Psoas muscle (tissue), 8 donors: ENCODE results near the gene EGR1. TPM values are rescaled to one million over a fixed set of nuclear protein-coding genes. Genes with fewer than 3 reads are reported as not detected.

Experiments
- ATAC-seq, 4 donors: fragments of 200-7000 bp; cut with Tn5 transposase; one replicate each; pipeline ENCODE4 v1.9.1; 2020; ENCODE audit warnings: moderate library complexity in 3 of 4, mild to moderate bottlenecking in 2 of 4
- DNase-seq, 2 donors: peaks; one replicate each; pipeline ENCODE4 v3.0.0-alpha.2; 2020
- H3K27ac ChIP-seq: fragments of 200-600 bp; one replicate; pipeline ENCODE4 v1.8.0; 2022
- H3K27me3 ChIP-seq, 3 donors: fragments of 200-600 bp in 1 of 3; one replicate each; pipeline versions ENCODE4 v1.6.1 to v1.8.0; 2013 to 2022; ENCODE audit warnings: low read length in 2 of 3, mild to moderate bottlenecking in 2 of 3, moderate library complexity in 1 of 3; ENCODE audit not compliant: insufficient read depth in 3 of 3
- H3K36me3 ChIP-seq, 2 donors: fragments of 200-600 bp in 1 of 2; one replicate each; pipeline versions ENCODE4 v1.6.1 to v1.8.0; 2013 to 2022; ENCODE audit warnings: low read depth in 1 of 2, mild to moderate bottlenecking in 1 of 2, moderate library complexity in 1 of 2; ENCODE audit not compliant: insufficient read depth in 1 of 2
- H3K4me1 ChIP-seq: fragments of 200-600 bp; one replicate; pipeline ENCODE4 v1.8.0; 2022
- H3K4me3 ChIP-seq: fragments of 200-600 bp; one replicate; pipeline ENCODE4 v1.8.0; 2022; ENCODE audit warnings: mild to moderate bottlenecking
- H3K9me3 ChIP-seq: fragments of 200-600 bp; one replicate; pipeline ENCODE4 v1.8.0; 2022
- CTCF ChIP-seq: fragments of 200-600 bp; IDR thresholded peaks from one replicate; pipeline ENCODE4 v1.8.0; 2022; ENCODE audit warnings: antibody characterized with exemption
- WGBS, 3 donors: extraction: QIAGEN DNeasy Blood & Tissue Kit; methylation state at CpG; one replicate each; pipeline versions ENCODE4 v1.1.6 to v1.1.7; 2013; 5-methylcytosine and 5-hydroxymethylcytosine counted together
- intact Hi-C, 2 donors: fragments of 100-400 bp; cut with DNase I; formaldehyde crosslinking; loops; one replicate each; pipeline versions ENCODE4 v1.11.0 to v1.14.2; 2022
- polyA plus RNA-seq, 3 donors: library from polyadenylated mRNA; stranded (reverse); fragments of 200-250 nt; gene quantifications; one replicate each; pipeline ENCODE4 v1.2.3, GENCODE V29; 2013
- total RNA-seq, 4 donors: library from RNA; stranded (reverse); fragmentation: NEBNext Ultra II Directional in 2 of 4; extraction: Animal tissue kit (Norgen Biotek cat#: 25700) in 2 of 4; gene quantifications; one replicate each; pipeline versions ENCODE4 v1.2.1 to v1.2.4, GENCODE V29; 2021 to 2023
- donor health status: healthy with polysubstance abuse.
- donor health status: DM: no; HTN: no; CAD: no; lungs with moderate emphysema.
- donor health status: Bipolar disorder and iron deficiency.
- donor health status: healthy.
- donor health status: DM: yes; HTN: yes; CAD: no.
- donor health status: DM: no; HTN: no; CAD: no.
- donor health status: DM: no; HTN: no; CAD: no.
- donor health status: DM: yes; HTN: yes; CAD: no.

The EGR1 gene
- total and polyA plus RNA-seq, 7 donors: 10.0 to 171 (median 34.8) TPM

- WGBS, 3 donors: 76 to 80% (median 76%) methylated on average over 4 of the region's 4 CpGs
- Histone ChIP-seq H3K4me1 (no peaks in the 10 kb centered on the region), H3K27ac (no peak overlapping the region), H3K27me3 (no peaks in the 10 kb centered on the region), H3K4me3 (no peak overlapping the region), H3K36me3 (no peaks in the 10 kb centered on the region), H3K9me3 (no peaks in the 10 kb centered on the region)
- no peak for TF ChIP-seq CTCF
- ATAC-seq: no peak
- intact Hi-C loops: no loop called here
- DNase-seq: no peak
These were observed 5.1 kb upstream of the EGR1 start for GRCh38 chr5:138460032-138460693.

- intact Hi-C loops: no loop called here
- ATAC-seq: no peak
These were observed 3.7 kb upstream of the EGR1 start for GRCh38 chr5:138461343-138462125.

GRCh38 chr5:138463419-138464007 lies 1.8 kb upstream of the EGR1 start:
- no peak for TF ChIP-seq CTCF
- no peaks in the 10 kb centered on the region for H3K9me3 ChIP-seq
- ATAC-seq: no peak
- intact Hi-C loops: loop anchor here in 1 of 2 donors (1.0 kb wide), 2 partner anchors 40 to 79 kb away; no protein-coding TSS in a partner anchor
- DNase-seq: no peak
- peak overlapping the region; percentile 93 for H3K4me3 ChIP-seq
- H3K27me3 ChIP-seq: no peaks in the 10 kb centered on the region
- WGBS, 3 donors: 12 to 17% (median 13%) methylated on average over 21 of the region's 21 CpGs
- peak overlapping the region; percentile 99 for H3K27ac ChIP-seq
- H3K4me1 ChIP-seq: peaks cover 5% of the 10 kb centered on the region
- peaks cover 4 to 6% of the 10 kb centered on the region in 2 donors for H3K36me3 ChIP-seq

More at GRCh38 chr5:138461343-138462125, 3.7 kb upstream of the EGR1 start:
- H3K27ac ChIP-seq: no peak overlapping the region
- DNase-seq: peak in 1 of 2 donors; percentile 44
- 67 to 76% (median 68%) methylated on average over 11 of the region's 11 CpGs for WGBS, 3 donors
- H3K36me3 ChIP-seq: no peaks in the 10 kb centered on the region
- H3K27me3 ChIP-seq: no peaks in the 10 kb centered on the region
- peaks cover 4% of the 10 kb centered on the region for H3K4me1 ChIP-seq
- H3K4me3 ChIP-seq: no peak overlapping the region
- TF ChIP-seq CTCF: no peak
- H3K9me3 ChIP-seq: no peaks in the 10 kb centered on the region

GRCh38 chr5:138464008-138464387 lies 1.3 kb upstream of the EGR1 start:
- H3K4me1 ChIP-seq: peaks cover 5% of the 10 kb centered on the region
- peak; percentile 90 for TF ChIP-seq CTCF
- intact Hi-C loops: loop anchor here in 1 of 2 donors (1.0 kb wide), 2 partner anchors 39 to 78 kb away; no protein-coding TSS in a partner anchor
- H3K4me3 ChIP-seq: peak overlapping the region; percentile 93
- H3K27ac ChIP-seq: peak overlapping the region; percentile 99
- ATAC-seq (peak; percentile 69 to 82 (median 74)), DNase-seq (peak; percentile 97 to 99)
- H3K9me3 ChIP-seq: no peaks in the 10 kb centered on the region
- H3K27me3 ChIP-seq: no peaks in the 10 kb centered on the region
- H3K36me3 ChIP-seq: peaks cover 4 to 6% of the 10 kb centered on the region in 2 donors
- 0 to 1% (median 0%) methylated on average over 20 to 34 of the region's 34 CpGs for WGBS, 3 donors
